ENCODE data around the gene NUDCD3.
"Not testable (repeated sequence)": the region's sequence is repeated elsewhere in the genome, so short reads cannot be mapped to it uniquely, and the experiment has no call there.

Gene NUDCD3

DNA sequence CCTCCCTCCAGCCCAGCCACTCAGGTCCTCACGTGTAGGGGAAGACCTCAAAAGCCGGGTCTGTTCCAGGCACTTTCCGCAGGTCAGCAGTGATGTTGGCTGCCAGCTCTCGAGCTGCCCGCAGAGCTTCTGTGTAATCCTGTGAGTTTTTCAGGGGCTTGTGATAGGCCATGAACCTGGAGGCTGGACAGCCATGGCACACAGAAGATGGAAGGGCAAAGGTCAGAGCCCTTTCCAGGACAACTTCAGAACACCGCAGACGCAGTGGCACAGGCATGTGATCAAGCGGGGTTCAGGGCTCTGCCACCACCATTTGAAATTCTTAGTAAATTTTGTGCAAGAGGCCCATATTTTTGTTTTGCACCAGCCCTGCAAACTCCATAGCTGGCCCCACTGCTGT is 26.7 kb upstream of the NUDCD3 start:
- DNase-seq (ENCODE audit: low read depth) = no peak

DNA sequence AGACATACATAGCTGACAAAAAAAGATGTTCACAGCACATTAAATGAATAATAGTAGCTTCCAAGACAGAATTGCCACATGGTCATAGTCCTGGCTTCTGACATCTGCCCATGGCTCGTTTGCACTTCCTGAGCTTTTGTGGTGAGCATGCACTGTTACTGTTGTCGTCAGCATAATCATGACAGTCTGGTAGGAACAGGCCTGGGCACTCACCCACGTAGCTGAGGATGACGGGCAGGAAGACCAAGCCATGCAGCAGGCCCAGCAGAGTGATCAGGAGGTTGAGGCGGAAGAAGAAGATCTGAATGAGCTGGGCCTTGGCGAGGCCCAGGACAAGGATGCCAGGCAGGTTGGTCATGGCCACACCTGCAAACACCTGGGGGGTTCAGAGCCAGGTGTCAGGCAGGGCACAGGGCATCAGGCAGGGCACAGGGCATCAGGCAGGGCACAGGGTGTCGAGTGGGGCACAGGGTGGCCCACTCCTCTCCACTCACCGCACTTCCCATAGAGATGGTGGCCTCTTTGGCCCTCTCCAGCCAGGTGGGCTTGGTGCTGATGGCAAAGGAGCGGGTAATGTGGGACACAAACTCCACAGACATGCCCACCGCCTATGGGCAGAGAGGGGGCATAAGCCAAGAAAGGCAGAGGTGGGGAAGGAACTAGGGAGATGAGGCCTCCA is 25.3 kb upstream of the NUDCD3 start:
- DNase-seq (ENCODE audit: low read depth) = no peak

DNA sequence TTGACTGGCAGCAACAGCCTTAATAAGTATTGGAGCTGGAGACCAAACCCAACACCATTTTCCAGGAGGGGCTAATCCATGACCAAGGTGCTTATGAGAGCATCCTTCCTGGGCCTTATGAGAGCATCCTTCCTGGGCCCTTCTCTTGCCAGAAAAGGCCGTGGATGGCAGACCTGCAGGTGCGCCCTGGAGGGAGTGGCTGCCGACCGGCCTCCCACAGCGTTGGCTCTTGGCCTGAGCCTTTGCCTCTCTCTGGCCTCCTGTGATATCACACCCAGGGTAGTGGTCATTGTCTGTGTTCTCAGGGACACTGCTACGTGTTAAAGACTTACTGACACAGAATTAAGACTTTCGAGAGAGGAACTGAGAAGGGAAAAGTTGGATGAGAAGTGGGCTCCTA is 22.3 kb upstream of the NUDCD3 start:
- DNase-seq (ENCODE audit: low read depth) = no peak

DNA sequence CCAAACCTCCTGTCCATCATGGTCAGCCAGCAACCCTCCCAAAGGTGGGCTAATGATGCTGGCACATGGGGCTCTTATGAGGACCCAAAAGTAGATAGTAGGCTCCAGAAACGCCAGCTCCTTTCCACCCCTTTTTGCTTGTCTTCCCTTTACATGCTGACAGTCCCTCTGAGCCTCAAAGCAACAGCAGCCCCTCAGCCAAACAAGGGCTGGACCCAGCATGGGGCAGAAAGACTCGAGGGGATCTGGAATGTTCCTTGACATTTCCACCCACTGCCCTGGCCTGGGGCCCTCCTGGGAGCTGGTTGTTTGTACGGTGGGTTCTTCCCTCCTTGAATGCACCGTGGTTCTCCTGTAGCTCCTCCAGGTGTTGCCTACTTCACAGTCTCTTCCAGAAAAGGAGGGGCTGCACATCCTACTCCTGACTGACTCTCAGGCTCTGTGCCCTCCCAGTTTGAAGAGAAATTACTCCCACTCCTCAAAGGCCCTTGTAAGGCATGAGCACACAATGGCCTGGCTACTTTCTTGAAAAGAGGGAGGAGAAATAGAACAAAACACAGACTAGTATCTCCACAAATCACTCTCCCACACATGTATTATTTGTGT is 21.5 kb upstream of the NUDCD3 start:
- DNase-seq (ENCODE audit: low read depth) = no peak

DNA sequence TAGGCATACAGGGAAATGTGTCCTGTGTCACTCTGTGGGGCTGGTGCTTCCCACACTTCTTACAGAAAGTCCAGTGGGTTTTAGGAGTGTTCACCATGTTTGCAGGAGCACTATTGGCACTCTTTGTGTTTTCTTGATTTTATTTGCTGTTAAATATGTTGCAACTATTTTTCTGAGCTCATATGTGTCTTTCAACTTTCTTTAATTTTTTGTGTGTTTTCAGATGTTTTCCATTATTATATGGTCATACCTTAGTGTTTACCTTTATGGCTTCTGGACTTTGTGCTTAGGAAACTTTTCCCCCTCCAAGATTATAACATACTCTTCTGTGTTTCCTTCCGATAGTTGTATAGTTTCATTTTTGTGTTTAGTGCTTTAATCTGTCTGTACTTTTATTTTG is 20.8 kb upstream of the NUDCD3 start:
- DNase-seq (ENCODE audit: low read depth) = no peak

DNA sequence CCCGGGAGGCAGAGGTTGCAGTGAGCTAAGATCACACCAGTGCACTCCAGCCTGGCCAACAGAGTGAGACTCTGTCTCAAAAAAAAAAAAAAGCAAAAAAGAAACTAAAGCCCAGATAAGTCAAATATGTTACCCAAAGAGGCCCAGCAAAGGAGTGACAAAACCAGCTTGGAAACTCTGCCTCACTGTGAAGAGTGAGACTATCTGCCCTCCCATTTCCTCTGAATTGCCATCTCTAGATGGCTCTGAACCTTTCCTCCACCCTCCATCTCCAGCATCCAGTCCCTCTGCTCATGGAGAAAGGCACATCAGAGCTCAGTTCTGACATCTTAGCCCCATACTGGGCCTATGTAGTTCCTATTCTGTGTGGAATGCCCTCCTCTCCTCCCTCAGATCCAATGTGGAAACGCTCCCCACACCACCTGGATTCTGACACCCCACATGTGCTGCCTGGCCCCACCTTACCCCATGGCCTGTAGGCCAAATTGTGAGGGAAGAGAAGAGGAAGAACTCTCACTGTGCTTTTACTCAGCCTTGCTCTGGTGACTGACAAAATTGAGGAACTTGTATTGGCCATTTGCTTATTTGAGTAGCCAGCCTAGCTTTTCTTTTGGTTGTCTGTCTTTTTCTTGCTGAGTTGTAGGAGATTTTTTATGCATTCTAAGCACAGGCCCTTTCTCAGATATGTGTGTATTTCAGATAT is 18.0 kb upstream of the NUDCD3 start:
- DNase-seq (ENCODE audit: low read depth) = no peak

DNA sequence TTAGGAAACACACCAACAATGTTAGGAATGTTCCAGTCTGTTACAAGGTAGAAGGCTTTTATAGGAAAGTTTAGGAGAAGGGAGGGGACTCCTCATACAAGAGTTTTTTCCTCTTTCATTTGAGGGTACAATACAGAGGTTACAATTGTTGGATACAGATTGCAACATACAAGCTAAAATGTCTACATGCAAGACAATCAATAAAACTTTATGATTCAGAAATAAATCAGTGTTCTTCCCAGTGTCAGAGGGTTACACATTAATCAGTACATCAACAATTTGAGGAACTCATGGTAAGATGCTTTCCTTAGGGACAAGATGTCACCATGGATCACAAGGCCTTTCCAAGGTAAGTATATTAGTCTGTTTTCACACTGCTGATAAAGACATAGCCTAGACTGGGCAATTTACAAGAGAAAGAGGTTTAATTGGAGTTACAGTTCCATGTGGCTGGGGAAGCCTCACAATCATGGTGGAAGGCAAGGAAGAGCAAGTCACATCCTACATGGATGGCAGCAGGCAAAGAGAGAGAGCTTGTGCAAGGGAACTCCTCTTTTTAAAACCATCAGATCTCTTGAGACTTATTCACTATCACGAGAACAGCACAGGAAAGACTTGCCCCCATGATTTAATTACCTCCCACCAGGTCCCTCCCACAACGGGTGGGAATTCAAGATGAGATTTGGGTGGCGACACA is 16.3 kb upstream of the NUDCD3 start:
- DNase-seq (ENCODE audit: low read depth) = not testable (repeated sequence)

DNA sequence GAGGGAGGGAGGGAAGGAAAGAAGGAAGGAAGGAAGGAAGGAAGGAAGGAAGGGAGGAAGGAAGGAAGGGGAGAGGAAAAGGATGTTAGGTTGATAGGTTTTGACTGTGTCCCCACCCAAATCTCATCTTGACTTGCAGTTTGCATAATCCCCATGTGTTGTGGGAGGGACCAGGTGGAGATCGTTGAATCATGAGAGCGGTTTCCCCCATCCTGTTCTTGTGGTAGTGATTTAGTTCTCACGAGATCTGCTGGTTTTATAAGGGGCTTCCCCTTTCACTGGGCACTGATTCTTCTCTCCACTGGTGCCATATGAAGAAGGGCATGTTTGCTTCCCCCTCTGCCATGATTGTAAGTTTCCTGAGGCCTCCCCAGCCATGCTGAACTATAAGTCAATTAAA is 15.1 kb upstream of the NUDCD3 start:
- no peak for DNase-seq (ENCODE audit: low read depth)

DNA sequence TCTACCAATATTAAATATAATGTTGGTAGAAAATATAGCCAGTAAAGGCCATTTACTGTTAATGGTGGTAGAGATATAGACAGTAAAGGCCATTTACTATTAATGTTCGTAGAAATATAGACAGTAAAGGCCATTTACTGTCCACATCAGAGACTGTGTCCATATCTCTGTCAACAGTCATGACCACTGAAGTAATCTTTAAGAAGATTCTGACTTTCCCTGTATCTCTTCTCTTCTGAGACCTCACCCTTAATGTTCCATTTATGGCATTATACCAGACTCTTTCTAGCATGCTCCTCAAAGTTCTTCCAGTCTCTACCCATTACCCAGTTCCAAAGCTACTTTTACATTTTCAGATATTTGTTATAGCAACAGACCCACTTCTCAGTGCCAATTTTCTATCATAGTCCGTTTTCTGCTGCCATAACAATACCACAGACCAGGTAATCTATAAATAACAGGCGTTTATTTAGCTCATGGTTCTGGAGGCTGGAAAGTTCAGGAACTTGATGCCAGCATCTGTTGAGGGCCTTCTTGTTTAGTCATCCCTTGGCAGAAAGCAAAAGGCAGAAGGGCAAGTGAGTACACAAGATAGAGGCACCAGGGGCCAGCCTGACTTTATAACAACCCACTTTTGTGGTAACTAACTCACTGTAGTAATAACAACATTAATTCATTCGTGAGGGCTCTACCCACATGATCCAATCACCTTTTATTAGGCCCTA is 7.9 kb upstream of the NUDCD3 start:
- no peak for DNase-seq (ENCODE audit: low read depth)

DNA sequence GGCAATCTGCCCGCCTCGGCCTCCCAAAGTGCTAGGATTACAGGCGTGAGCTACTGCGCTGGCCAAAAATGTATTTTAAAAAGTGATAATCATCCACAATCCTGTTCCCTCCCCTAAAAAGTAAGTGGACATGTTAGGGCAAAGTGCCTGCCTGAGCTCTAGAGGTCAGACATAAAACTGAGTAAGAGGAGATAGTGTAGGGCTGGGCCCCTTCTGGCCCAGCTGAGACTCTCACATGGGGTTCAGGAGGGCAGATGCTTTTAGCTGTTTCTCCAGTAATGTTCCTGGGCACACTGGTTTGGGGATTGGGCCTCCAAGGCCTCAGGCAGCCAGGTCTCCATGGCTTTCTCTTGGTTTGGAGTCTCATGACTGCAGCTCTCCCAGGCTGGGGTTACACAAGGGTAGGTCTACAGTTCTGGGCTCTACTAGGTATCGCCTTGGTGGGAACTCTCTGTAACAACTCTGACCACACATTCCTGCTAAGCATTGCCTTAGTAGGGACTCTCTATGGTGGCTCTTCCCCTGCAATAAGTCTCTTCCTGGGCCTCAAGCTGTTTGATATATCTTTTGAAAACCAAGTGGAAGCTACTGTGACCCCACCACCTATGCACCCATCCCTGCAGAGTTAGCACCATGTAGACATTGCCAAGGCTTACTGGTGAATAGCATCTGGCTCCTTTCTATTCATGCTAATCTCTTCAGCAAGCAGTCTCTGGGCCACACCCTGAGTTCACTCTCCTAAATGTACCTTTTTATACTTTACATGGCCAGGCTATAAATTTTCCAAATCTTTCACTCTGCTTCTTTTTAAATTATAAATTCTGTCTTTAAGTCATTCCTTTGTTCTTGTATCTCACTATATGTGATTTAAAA is 6.9 kb upstream of the NUDCD3 start:
- no peak for DNase-seq (ENCODE audit: low read depth)

DNA sequence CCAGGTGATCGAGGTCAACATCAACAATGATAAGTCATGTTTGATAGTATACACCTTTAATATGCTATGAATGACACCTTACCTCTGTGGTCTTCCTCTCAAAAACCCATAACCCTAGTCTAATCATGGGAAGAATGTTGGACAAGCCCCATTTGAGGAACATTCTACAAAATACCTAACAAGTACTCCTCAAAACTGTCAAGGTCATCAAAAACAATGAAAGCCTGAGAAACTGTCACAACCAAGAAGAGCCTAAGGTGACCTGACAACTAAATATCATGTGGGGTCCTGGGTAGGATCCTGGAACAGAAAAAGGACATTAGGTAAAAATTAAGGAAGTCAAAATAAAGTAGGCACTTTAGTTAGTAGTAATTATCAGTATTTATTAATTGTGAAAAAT is 5.9 kb upstream of the NUDCD3 start:
- DNase-seq (ENCODE audit: low read depth) = no peak

DNA sequence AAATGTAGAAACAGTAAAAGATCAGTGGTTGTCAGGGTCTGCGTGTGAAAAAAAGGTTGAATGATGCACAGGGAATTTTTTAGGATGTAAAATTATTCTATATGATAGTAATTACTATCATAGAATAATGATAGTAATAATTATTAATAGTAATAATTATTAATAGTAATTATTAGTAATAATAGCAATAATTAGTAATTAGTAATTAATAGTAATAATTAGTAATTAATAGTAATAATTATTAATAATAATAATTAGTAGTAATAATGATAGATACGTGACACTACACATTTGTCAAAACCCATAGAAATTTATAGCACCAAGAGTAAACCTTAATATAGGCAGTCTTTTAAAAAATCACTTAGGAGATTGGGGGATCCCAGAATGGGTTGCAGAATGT is 4.5 kb upstream of the NUDCD3 start:
- DNase-seq (ENCODE audit: low read depth) = no peak

DNA sequence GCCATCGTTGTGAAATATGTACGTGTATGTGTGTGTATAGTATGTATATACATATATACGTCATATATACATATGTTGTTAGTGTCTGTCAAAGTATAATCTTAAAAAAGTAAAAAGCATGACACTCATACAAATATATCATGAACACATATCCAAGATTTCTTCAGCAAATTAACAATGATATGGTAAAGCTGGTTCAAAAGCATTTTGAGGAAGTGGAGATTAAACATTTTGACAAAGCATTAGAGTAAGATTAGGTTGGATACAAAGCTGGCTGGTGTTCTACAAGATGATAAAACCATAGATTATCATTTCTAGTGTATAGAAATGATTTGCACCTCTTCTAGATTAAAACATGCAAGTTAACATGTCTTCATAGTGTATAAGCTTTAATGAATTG is 771 bp upstream of the NUDCD3 start:
- no peak for DNase-seq (ENCODE audit: low read depth)

DNA sequence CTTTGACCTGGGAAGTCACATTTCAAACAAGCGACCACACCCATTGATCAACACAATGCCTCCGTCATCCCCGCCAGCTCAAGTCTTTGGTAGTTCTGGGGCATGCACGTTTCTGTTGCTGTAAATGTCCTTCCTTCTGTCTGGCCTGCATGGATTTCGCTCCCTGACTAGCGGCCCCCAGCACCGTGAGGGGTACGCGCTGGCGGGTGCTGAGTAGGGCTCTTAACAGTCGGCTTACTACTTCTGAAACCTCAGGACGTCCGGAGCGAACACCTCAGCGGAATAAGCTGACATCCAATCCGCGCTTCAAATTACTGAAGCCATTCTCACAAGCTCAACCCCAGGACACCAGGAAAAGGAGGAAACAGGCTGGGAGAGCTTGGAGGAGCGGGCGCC is 505 bp downstream of the NUDCD3 start:
- no peak for DNase-seq (ENCODE audit: low read depth)

DNA sequence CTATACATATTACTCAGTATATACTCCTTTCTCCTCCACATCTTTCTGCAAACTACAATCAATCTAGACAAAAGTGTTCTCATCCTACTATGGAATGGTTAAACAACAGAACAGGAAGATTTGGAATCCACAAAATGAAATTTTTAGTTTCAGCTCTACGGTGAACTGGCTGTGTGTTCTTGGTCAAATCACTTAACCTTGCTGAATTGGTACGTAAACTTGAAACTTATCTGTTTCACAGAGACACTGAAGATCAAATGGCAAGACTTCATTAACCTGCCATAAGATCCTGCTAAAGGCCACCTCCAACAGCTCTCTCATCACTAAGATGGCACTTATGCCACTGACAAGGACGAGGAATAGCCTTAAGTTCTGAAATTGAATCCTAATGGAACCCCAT is 1.5 kb downstream of the NUDCD3 start:
- no peak for DNase-seq (ENCODE audit: low read depth)

DNA sequence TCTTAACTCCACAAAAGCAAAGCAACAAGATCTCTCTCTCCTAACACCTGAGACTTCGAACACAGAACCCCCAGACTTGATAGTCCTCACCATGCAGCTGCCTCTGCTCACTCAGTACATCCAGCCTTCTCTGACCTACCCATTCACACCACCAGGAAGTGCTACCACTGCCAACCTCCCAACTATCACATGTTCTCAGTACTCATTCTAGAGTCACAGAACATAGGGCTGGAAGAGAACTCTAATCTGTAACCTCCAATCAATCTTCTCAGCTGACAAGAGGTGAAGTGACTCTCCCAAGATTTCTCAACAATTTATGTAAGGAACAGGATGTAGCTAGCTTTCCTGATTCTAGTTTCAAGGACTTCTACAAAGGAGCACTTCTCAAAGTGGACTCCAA is 3.8 kb downstream of the NUDCD3 start:
- DNase-seq (ENCODE audit: low read depth) = no peak

DNA sequence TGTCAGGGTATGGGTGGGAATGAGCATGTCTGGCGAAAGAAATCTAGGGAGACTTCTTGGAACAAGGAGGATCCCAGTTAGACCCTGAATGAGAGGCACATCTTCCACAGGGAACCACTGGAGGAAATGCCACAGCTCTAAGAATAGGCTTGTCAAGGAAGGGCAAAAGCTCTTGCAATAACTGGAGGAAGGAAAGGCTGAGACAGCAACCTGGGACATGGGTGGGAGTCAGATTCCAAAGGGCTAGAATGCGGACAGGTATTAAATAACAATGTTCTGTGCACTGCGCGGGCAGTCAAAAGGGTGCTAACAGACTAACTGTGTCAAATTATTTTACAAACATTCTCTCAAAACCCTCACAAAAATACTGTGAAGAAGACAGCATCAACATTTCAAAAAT is 4.5 kb downstream of the NUDCD3 start:
- no peak for DNase-seq (ENCODE audit: low read depth)

DNA sequence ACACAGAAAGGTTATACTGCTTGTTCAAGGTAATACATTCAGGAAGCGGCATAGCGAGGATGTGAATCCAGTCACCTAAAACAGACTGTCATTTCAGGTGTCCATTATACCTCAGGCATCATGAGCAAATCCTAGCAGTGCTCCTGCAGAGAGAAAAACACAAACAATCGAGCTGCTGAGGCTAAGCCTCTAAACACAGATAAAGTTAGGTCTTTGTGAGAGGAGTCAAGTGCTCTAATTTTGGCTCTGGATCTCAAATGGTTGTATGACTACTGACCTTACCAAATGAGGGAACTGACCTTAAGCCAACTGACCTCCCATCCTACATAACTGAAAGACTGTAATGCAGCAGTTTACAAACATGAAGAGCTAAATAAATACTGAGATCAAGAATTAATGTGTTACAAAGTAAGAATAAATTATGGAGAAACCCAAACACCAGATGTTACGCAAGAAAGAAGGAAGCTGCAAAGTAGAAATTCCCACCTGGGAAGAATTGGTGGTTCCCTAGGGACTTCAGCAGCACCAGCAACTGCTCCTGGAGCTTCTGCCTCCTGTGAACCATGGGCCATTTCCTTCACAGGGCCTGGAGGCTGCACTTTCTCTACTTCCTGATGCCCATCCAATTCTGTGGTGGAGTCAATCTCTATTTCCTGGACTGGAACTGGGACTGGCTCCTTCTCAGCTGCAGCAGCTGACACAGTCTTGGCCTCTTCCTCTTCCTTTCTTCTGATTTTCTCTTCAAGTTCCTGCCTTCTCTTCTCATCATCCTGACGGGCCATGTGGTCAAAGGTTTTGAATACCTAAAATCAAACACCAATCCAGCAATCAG is 5.8 kb downstream of the NUDCD3 start:
- DNase-seq (ENCODE audit: low read depth) = no peak

DNA sequence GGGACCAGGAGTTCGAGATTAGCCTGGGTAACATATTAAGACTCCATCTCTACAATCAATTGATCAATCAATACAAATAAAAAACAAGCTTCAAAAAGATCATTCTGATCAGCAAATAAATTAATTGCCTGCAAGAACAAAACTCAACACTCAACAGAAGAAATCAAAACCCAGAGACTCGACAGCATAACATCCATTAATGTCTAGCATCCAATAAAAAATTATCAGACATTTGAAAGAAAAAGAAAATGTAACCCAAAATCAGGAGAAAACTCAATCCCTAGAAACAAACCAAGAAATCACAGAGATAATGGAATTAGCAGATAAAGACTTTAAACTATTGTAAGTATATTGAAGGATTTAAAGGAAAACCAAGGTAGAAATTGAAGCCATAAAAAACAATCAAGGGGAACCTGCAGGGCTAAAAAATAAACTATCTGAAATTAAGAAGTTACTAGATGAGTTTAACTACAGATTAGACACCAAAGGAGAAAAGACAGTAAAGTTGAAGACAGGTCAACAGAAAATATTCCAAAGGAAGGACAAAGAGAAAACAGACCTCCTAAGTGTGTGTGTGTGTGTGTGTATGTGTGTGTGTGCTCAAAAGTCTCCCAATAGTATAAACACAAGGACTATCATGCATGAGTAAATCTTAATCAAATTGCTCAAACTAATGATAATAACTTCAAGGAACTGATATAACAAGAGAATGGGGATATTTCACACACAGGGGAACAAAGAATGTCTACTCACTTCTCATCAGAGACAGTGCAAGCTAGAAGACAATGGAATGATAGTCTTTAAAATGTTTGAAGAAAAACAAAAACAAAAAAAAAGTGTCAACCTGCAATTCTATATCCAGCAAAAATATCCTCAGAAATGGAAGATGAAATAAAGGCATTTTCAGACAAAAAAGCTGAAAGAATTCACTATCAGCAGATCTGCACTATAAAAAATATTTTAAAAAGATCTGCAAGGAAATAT is 7.7 kb downstream of the NUDCD3 start:
- DNase-seq (ENCODE audit: low read depth) = no peak

All from HS-27A (cell line).